GM19193 (cell line): ENCODE data around the gene SEMA6B.

Experiments
- POLR2A ChIP-seq: IDR thresholded peaks from 4 replicates; pipeline ENCODE4 v1.6.1; 2011; ENCODE audit not compliant: insufficient read depth, insufficient read length; ENCODE audit errors: extremely low read depth

The SEMA6B gene

DNA sequence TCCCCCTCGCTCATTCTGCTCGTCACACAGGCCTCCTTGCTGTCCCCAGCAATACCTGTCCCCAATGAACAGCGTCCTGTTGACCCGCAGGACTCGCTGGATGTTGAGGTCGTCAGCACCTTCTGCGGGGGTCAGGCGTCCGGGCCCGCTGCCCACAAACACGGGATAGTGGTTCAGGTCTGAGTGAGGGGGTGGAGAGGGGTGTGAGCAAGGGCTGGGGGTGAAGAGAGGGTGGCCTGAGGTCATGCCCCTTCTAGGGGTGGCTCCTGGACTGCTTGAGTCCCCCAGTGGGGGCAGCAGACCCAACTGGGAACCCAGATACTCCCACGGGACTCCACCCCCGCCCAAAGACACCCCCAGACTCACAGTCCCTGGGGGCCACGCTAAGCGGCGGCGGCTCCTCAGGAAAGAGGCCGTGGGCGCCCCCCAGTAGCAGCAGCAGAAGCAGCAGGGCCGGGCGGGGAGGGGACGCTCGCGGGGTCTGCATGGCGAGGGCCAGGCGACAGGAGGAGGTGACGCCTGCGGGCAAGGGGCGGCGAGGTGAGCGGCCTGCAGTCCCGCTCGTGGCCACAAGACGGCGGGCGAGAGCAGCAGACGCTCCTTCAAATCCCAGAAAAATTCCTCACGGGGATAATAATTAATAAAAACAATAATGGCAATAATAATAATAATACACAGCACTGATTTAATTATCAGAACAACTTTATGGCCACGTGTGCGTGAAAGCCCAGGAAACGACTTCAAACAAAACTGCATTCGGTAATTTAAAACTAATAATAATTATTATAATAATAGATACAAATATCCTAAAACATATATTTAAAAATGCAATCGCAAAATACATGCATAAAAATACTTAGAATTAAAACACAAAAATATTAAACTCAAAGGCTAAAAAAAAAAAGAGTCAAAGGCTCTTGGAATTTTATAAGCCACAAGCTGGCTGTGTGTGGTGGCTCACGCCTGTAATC, 1.2 kb downstream of the SEMA6B start:
- no peak for TF ChIP-seq POLR2A

DNA sequence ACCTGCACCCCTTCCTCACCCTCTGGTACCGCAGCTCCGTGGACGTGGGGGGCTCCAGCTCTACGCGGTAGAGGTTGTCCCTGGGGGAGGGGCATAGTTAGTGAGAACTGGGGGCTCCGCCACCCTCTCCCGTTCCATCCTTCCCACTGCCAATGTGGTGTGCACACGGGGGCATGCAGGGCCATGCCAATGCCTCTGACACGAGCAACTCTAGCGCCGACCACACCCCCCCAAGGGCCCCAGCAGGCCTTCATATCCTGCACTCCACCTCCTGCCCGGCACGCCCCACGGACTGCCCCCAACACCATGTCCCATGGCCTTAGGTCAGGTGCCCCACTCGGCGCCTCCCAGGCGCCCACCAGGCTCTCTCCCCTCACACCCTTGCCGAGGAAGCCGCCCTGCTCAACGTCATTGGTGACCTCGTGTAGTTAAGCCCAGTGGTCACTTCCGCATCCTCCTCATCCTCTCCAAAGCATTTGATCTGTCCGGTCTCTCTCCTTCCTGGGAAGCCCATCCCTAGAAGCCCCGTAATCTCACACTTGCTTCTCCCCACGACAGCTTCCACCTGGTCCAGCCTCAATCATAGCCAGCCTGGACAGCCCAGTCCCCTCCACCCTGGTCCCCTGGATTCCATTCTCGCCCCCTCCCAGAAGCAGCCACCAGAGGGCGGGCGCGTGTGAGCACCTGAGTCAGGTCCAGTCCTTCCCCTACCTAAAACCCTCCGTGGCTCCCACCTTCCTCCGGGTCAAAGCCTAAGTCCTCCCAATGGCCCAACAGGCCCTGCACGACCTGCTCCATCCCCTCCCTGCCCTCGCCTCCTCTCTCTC, 2.1 kb downstream of the SEMA6B start:
- no peak for TF ChIP-seq POLR2A

DNA sequence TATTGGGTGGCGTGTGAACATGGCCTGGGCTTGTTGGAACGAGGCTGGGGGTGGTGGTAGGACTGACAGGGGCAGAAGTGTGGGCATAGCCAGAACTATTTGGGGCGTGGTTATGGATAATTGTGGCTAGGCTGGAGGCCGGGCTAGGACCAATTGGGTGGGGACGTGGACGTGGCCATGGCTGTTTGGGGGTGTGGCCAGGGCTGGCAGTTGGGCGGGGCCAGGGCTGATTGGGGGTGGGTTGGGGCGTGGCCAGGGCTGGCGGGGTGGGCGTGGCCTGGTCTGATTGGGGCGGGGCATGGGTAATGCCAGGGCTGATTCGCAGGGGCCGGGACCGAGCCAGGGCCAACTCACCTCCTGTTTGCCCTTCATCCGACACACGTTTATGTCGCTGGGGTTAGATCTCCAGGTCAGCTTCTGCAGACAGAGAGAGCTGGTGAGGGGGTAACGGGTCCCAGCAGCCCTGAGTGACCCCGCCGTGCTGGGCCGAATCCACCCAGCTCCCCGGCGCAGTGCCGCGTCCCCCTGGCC, 2.8 kb downstream of the SEMA6B start:
- TF ChIP-seq POLR2A, result no peak

DNA sequence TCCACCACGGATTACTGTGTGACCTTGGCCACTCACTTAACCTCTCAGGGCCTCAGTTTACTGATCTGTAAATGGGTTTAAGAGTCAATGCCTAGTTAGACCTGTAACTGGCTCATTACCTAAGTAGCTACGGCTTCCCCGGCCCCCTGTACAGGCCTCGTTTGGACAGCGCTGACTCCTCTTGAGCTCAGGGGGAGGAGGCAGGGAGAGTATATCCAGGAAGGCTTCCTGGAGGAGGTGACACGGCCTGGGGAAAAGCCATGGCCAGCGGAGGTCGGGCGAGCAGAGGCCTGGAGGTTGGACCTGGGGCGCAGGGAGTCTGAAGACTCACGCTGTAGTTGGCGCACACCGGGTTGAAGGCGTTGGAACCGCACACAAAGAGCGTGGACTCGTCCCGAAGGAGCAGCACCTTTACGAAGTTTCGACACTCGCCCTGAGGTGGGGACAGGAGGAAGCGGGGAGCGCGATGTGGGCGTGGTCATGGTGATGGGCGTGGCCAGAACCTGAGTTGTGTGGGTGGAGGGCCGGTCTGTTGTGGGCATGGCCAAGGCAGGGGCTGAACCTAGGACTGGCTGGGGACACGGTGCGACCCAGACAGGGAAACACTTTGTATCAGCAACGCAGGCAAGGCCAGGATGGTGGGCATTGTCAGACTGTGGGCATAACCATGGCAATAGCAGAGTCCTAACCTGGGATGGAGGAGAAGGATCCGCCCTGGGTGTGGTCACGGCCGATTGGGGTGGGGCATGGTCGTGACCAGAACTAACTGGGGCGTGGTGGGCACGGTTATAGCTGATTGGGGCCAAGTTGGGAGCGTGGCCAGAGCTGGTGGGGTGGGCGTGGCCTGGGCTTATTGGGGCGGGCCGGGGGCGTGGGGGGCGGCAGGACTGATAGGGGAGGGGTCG, 3.6 kb downstream of the SEMA6B start:
- TF ChIP-seq POLR2A, result no peak

DNA sequence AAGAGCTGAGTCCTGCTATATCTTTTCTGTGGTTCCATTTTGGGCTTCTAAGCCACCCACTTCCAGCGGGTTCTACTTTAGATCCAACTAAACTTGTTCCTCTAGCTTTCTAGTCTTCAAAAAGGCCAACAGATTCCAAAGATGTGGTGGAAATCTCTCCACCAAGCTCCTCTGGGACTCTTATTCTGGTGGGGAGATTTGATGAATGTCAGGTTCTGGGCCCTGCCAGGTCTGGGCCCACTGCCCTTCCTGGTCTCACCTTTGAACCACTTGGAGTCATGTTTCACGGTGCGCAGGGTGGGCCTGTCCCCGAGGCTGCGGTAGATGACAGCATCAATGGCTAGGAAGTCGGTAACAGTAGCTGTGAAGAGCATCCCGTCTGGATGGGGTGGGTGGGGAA, 4.8 kb downstream of the SEMA6B start:
- no peak for TF ChIP-seq POLR2A

DNA sequence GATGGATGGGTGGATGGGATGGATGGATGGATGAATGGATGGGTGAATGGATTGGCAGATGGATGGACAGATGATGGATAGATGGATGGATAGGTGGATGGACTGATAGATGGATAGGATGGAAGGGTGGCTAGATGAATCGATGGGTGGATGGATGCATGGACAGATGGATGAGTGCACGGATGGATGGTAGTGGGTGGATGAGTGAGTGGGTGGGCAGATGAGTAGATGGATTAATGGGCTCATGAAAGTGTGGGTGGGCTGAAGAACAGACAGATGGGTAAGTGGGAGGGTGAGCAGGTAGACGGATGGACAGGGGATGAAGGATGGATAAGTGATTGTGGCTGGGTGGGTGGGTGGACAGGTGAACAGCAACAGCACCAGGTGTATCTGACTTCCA, 5.7 kb downstream of the SEMA6B start:
- TF ChIP-seq POLR2A, result no peak

DNA sequence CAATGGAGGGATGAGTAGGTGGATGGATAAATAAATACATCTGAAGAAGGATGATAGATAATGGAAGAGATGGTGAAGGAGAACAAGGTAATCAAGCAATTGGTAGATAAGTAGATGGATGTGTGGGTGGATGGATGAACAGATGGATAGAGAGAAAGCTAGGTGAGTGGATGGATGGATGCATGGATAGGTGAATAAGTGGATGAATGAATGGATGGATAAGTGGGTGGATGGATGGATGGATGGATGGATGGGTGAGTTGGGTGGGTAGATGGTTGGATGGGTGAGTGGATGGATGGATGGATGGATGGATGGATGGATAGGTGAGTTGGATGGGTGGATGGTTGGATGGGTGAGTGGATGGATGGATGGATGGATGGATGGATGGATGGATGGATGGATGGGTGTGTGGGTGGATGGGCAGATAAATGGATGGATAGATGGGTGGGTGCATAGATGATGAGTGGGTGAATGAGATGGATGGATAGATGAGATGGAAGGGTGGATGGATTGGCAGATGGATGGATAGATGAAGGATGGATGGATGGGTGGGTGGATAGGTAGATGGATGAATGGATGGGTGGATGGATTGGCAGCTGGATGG, 6.3 kb downstream of the SEMA6B start:
- no peak for TF ChIP-seq POLR2A

DNA sequence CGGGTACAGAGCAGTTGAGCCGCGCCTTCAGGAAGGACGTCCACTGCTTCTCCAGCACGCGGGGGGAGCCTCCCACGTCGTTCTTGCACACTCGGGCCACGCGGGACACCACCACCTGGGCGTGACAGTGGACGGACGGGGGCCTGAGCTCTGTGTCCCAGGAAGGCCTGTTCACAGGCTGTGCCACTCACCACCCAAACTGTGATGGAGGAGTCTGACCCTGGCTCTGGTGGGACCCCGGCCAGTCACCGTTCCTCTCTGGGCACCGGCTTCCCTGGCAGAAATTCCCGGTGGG, 7.0 kb downstream of the SEMA6B start:
- no peak for TF ChIP-seq POLR2A

DNA sequence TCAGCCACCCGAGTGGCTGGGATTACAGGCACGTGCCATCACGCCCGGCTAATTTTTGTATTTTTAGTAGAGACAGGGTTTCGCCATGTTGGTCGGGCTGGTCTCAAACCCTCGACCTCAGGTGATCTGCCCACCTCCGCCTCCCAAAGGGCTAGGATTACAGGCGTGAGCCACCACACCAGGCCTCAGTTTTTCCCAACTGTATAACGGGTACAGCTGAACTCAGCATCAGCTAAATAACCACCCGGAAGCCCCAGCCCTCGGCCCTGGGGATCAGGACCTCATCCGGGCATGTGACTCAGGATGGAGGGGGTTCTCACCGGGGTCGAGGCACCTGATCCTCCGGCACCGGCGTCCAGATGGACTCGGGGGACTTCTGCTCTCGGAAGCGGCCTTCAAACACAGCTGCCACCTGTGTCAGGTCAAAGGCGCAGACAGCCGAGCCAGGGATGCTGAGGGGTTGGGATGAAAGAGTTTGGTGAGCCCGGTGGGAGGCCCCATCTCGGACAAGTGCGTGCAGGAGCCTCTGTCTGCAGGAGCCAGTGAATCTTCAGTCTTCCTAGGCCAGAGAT, 8.9 kb downstream of the SEMA6B start:
- no peak for TF ChIP-seq POLR2A

DNA sequence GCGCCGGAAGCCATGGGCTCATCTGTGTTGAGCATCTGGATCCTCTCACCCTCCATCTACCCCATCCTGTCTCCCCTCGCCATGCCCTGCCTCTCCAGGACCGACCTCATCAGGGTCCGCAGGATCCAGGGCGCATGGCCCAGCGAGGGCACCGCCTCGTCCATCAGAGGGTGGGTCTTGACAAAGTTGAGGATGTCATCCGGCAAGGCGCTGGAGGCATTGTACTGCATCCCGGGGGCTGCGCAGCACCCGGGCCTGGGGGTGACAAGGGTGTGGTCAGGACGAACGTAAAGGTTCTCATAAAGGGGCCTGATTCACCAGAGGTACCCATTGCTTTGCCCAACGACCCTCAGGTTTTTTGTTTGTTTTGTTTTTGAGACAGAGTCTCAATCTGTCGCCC, 9.5 kb downstream of the SEMA6B start:
- TF ChIP-seq POLR2A, result no peak

DNA sequence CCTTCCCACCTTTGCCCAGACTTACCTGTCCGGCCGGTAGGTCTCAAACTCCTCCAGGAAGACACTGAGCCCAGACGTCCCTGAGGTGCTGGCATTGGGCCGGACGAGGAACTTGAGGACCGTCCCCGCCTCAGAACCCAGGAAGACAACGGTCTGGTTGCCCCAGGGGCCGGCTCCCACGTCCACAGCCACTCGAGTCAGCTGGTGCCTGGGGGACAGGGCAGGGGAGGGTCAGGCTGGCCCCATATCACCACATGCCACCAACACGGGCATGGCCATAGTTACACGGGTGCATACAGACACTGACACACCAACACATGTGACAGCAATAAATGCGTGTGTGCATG, 11.3 kb downstream of the SEMA6B start:
- TF ChIP-seq POLR2A, result no peak

DNA sequence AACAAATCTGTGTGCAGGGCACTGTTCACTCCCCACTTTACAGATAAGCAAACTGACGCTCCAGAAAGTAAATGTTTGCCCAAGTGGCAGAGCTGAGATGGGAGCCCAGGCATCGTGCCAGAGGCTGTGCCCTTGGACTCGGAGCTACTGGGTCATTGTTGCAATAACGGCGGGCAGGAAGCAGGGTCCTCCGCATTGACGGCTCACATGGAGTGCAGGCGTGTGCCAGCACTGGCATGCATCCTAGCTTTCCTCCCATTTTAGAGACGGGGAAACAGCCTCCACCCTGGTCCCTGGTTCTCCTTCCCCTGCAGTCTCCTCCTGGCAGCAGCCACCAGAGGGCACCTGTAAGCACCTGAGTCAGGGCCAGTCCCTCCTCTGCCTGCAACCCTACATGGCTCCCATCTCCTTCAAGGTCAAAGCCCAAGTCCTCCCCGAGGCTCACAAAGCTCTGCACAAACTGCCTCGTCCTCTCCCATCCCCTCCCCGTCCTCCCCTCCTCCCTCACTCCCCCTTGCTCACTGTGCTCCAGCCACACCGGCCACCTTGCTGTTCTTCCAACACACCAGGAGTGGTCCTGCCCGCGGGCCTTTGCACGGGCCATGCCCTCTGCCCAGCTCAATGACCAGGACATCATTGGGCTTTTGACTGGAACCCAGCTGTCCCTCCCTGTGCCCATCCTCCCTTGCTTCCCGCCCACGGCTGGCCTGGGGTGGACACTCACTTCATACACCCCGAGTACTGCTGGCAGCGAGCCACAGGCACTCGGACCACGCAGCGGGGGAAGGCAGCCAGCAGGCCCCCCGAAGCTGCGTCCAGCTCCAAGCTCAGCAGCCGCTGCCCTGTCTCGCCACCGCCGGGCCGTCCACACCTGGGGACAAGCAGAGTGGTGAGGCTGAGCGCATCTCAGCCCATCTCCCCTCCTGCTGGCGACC, 11.9 kb downstream of the SEMA6B start:
- TF ChIP-seq POLR2A, result no peak
